ENCODE data around the gene NDUFB2.

NDUFB2 gene

GRCh38 chr7:140696680-140697446 lies at the start of gene NDUFB2:
Gene NDUFB2 (plus strand): TSS chr7:140696708. CDS start chr7:140696745, 37 bp downstream.
- Histone ChIP-seq H3K27ac (ENCODE audit: low read depth, low read length) (peak within 1 kb of the TSS; percentile 93), H3K9me3 (ENCODE audit: low read length) (no peaks in the 10 kb centered on the region), H3K36me3 (ENCODE audit: insufficient read depth, low read length) (no peaks in the 10 kb centered on the region), H3K27me3 (ENCODE audit: control insufficient read depth in 1 of 2, insufficient read depth in 2 of 2, low read length in 2 of 2) (no peaks in the 10 kb centered on the region), H3K4me3 (ENCODE audit: low read depth in 1 of 2, low read length in 2 of 2) (peak within 1 kb of the TSS; percentile 92 to 96), H3K9ac (ENCODE audit: low read length) (peak within 1 kb of the TSS; percentile 56), H3K4me1 (ENCODE audit: insufficient read depth, low read length) (peaks cover 19% of the 10 kb centered on the region)

DNA sequence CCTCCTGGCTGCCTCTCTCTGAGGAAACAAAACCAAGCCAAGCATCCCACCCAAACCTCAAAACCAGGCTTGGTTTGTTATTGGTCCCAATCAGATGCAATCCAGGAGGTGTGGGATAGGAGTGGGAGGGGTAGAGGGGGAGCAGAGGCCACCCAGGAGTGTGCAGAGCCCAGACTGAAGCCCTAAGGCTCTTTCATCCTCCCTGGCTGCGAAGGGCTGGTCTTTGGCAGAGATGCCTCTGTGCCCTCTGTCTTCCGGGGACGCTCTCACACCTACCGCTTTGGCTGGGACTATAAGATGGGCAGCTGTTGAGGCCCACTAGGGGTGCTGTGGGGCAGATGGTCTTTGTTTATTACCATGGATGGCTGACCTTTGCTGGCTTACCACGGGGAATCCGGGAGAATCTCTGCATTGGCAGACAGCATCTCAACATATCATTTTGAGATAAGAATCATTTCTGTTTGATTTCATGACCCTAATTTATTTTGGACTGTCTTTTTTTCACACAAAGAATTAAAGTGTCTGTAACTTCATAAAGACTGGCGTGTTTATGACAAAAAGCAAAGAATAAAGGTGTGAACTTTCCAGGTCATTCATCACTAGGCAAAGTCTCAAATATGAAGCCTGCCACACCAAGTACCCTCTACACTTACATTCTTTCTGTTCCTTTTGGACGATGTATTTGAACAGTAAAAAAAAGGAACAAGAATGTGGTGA lies 49.4 kb upstream of the NDUFB2 start:
- no peak overlapping the region for H3K27ac ChIP-seq (ENCODE audit: low read depth, low read length)
- peaks cover 8% of the 10 kb centered on the region for H3K4me1 ChIP-seq (ENCODE audit: insufficient read depth, low read length)
- no peaks in the 10 kb centered on the region for H3K9me3 ChIP-seq (ENCODE audit: low read length)
- H3K27me3 ChIP-seq (ENCODE audit: control insufficient read depth in 1 of 2, insufficient read depth in 2 of 2, low read length in 2 of 2): no peaks in the 10 kb centered on the region
- H3K9ac ChIP-seq (ENCODE audit: low read length): no peak overlapping the region
- H3K4me3 ChIP-seq (ENCODE audit: low read depth in 1 of 2, low read length in 2 of 2): no peak overlapping the region
- H3K36me3 ChIP-seq (ENCODE audit: insufficient read depth, low read length): no peaks in the 10 kb centered on the region

- Histone ChIP-seq H3K27ac (ENCODE audit: low read depth, low read length) (no peak overlapping the region), H3K4me1 (ENCODE audit: insufficient read depth, low read length) (peaks cover 14% of the 10 kb centered on the region), H3K9ac (ENCODE audit: low read length) (no peak overlapping the region)
These were observed 46.8 kb upstream of the NDUFB2 start for GRCh38 chr7:140649556-140650205.

DNA sequence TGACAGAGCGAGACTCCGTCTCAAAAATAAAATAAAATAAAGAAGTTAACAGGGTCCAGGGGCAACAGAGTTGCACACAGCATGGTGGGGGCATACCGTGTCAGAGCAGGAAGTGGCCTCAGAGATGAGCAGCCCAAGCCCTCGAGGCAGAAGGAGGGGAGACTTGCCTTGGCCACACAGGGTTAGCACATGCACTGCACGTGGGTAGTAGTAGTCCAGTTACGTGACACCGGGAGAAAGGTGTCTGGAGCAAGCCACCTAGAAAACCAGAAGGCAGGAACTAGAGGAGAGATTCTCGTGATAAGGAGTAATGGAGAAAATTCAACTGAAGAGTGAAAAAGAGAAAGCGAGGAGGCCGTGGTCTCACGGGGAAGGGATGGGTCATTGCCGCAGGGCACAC lies 46.1 kb upstream of the NDUFB2 start:
- no peak overlapping the region for H3K9ac ChIP-seq (ENCODE audit: low read length)
- H3K36me3 ChIP-seq (ENCODE audit: insufficient read depth, low read length): no peaks in the 10 kb centered on the region
- no peak overlapping the region for H3K4me3 ChIP-seq (ENCODE audit: low read depth in 1 of 2, low read length in 2 of 2)
- H3K9me3 ChIP-seq (ENCODE audit: low read length): no peaks in the 10 kb centered on the region
- peaks cover 14% of the 10 kb centered on the region for H3K4me1 ChIP-seq (ENCODE audit: insufficient read depth, low read length)
- H3K27me3 ChIP-seq (ENCODE audit: control insufficient read depth in 1 of 2, insufficient read depth in 2 of 2, low read length in 2 of 2): no peaks in the 10 kb centered on the region
- no peak overlapping the region for H3K27ac ChIP-seq (ENCODE audit: low read depth, low read length)

More at GRCh38 chr7:140649556-140650205, 46.8 kb upstream of the NDUFB2 start:
- Histone ChIP-seq H3K27me3 (ENCODE audit: control insufficient read depth in 1 of 2, insufficient read depth in 2 of 2, low read length in 2 of 2) (no peaks in the 10 kb centered on the region), H3K36me3 (ENCODE audit: insufficient read depth, low read length) (no peaks in the 10 kb centered on the region), H3K9me3 (ENCODE audit: low read length) (no peaks in the 10 kb centered on the region), H3K4me3 (ENCODE audit: low read depth in 1 of 2, low read length in 2 of 2) (no peak overlapping the region)

GRCh38 chr7:140653319-140654108 lies 43.0 kb upstream of the NDUFB2 start:
- H3K27me3 ChIP-seq (ENCODE audit: control insufficient read depth in 1 of 2, insufficient read depth in 2 of 2, low read length in 2 of 2): no peaks in the 10 kb centered on the region
- no peak overlapping the region for H3K4me3 ChIP-seq (ENCODE audit: low read depth in 1 of 2, low read length in 2 of 2)
- peaks cover 22% of the 10 kb centered on the region for H3K4me1 ChIP-seq (ENCODE audit: insufficient read depth, low read length)
- no peak overlapping the region for H3K27ac ChIP-seq (ENCODE audit: low read depth, low read length)
- no peak overlapping the region for H3K9ac ChIP-seq (ENCODE audit: low read length)
- no peaks in the 10 kb centered on the region for H3K9me3 ChIP-seq (ENCODE audit: low read length)
- no peaks in the 10 kb centered on the region for H3K36me3 ChIP-seq (ENCODE audit: insufficient read depth, low read length)

DNA sequence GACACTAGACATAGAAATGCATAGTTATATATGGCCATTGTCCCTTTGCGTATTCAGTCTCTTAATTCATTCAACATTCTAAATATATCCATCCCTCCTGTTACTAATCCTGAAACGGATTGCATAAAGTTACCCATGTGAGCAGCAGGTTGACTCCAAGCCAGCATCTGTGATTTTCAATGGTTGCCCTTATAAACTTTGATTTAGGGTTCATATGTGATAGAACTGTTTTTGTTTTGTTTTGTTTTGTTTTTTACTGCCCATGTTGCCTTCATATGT lies 42.5 kb upstream of the NDUFB2 start:
- Histone ChIP-seq H3K27me3 (ENCODE audit: control insufficient read depth in 1 of 2, insufficient read depth in 2 of 2, low read length in 2 of 2) (no peaks in the 10 kb centered on the region), H3K4me3 (ENCODE audit: low read depth in 1 of 2, low read length in 2 of 2) (no peak overlapping the region), H3K27ac (ENCODE audit: low read depth, low read length) (no peak overlapping the region), H3K36me3 (ENCODE audit: insufficient read depth, low read length) (no peaks in the 10 kb centered on the region), H3K9ac (ENCODE audit: low read length) (no peak overlapping the region), H3K9me3 (ENCODE audit: low read length) (no peaks in the 10 kb centered on the region), H3K4me1 (ENCODE audit: insufficient read depth, low read length) (peaks cover 22% of the 10 kb centered on the region)

DNA sequence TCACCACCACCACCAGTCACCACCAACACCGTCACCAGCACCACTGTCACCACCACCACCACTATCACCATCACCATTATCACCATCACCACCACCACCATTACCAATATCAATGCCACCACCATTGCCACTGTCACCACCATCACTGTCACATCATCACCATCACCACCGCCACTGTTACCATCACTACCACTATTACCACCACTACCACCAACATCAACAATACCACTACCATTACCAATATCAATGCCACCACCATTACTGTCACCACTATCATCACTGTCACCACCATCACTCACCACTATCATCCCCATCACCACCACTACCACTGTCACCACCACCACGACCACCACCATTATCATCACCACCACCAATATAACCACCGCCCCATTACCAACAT lies 41.8 kb upstream of the NDUFB2 start:
- Histone ChIP-seq H3K9ac (ENCODE audit: low read length) (no peak overlapping the region), H3K27ac (ENCODE audit: low read depth, low read length) (no peak overlapping the region), H3K27me3 (ENCODE audit: control insufficient read depth in 1 of 2, insufficient read depth in 2 of 2, low read length in 2 of 2) (no peaks in the 10 kb centered on the region), H3K9me3 (ENCODE audit: low read length) (no peaks in the 10 kb centered on the region), H3K4me1 (ENCODE audit: insufficient read depth, low read length) (peaks cover 22% of the 10 kb centered on the region), H3K4me3 (ENCODE audit: low read depth in 1 of 2, low read length in 2 of 2) (no peak overlapping the region), H3K36me3 (ENCODE audit: insufficient read depth, low read length) (no peaks in the 10 kb centered on the region)

DNA sequence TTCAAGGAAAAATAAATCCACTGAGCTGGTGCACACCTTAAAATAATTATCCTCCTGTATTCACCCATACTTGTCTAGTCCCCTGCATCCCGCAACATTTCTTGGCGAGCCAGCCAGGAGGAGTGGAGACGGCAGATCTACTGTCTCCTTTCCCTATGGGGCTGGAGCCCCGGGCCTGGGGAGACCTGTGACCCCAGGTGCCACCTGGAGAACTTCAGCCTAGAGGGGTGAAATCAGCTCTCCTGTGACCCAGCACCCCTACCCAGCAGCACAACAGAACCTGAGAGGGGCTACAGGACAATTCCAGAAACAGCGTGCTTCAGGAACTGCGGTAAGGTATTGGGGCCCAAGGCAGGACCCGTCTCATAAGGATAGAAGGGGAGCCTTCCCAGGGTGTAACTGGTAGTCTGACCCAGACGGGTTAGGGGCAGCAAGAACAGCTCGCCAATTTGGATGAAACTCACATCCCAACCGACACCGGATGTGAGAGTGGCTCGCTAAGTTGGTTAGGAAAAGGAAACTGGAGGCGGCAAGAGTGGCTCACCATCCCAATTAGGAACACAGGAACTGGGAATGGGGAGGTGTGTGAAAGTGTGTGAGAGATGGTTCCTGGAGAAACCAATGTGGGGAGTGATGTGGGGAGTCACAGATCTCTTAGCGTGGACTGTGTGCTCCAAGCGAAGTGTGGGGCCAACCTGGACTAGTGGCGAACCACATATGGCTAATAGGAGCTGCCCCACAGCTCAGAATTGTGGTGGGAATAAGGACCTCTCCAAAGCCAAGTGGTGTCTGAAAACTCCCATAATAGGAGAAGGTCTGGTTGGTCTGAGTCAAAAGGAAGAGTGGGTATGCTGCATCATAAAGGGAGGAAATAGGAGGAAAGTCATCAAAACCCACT lies 40.7 kb upstream of the NDUFB2 start:
- Histone ChIP-seq H3K4me1 (ENCODE audit: insufficient read depth, low read length) (peaks cover 22% of the 10 kb centered on the region), H3K27ac (ENCODE audit: low read depth, low read length) (no peak overlapping the region), H3K27me3 (ENCODE audit: control insufficient read depth in 1 of 2, insufficient read depth in 2 of 2, low read length in 2 of 2) (no peaks in the 10 kb centered on the region), H3K4me3 (ENCODE audit: low read depth in 1 of 2, low read length in 2 of 2) (peak overlapping the region in 1 of 2 donors; percentile 47), H3K9me3 (ENCODE audit: low read length) (no peaks in the 10 kb centered on the region), H3K36me3 (ENCODE audit: insufficient read depth, low read length) (no peaks in the 10 kb centered on the region), H3K9ac (ENCODE audit: low read length) (no peak overlapping the region)

DNA sequence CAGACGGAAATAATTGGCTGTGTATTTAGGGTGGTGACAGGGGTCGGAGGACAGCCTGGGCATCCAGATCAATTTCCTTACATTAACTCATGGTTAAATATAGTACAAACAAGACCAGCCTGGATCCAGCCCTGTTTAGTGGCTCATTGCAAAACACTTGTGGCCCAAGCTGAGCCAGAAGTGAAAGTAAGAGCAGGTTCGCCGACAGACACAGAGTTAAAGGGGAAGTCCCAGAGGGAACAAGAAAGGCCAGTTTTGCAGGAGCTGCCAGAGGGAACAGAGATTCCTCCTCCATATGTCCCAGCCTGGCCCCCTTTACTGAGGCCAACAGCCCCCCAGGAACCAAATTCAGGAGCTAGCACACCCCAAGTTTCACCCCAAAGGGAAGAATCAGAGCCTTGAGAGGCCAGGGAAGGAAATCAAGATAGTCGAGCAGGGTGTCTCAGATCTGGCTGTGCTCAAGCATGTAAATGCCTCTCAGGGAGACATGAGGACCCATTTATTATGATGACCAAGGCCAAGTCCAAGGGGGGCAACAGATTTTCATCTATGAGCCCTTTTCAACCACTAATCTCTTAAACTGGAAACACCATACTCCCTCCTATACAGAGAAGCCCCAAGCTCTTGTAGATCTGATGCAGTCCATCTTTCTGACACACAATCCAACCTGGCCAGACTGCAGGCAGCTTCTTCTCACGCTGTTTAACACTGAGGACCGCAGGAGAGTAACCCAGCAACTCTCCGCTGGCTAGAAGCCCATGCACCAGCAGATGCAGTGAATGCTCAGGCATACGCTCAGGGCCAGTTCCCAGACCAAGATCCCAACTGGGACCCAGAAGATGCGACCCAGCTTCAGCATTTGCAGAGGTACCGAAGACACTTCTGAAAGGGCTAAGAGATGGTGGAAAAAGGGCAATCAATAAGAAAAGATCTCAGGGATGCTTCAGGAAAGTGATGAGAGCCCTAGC lies 39.7 kb upstream of the NDUFB2 start:
- H3K9ac ChIP-seq (ENCODE audit: low read length): no peak overlapping the region
- peaks cover 22% of the 10 kb centered on the region for H3K4me1 ChIP-seq (ENCODE audit: insufficient read depth, low read length)
- H3K27ac ChIP-seq (ENCODE audit: low read depth, low read length): no peak overlapping the region
- H3K27me3 ChIP-seq (ENCODE audit: control insufficient read depth in 1 of 2, insufficient read depth in 2 of 2, low read length in 2 of 2): no peaks in the 10 kb centered on the region
- no peaks in the 10 kb centered on the region for H3K36me3 ChIP-seq (ENCODE audit: insufficient read depth, low read length)
- no peaks in the 10 kb centered on the region for H3K9me3 ChIP-seq (ENCODE audit: low read length)
- peak overlapping the region; percentile 47 for H3K4me3 ChIP-seq (ENCODE audit: low read depth in 1 of 2, low read length in 2 of 2)

DNA sequence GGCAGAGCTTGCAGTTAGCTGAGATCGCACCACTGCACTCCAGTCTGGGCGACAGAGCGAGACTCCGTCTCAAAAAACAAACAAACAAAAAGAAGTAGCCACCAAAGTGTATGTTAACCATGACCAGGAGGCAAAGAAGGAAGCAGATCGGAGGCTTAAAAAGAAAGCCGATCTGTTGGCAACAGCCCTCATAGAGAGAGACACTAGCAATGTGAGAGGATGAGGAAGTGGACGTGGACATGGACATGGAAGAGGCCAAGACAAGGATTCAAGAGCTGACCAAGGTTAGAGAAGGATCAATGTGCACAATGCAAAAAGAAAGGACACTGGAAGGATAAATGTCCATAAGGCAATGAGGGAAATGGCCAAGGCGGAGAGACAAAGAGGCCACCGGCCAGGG lies 38.6 kb upstream of the NDUFB2 start:
- H3K36me3 ChIP-seq (ENCODE audit: insufficient read depth, low read length): no peaks in the 10 kb centered on the region
- no peaks in the 10 kb centered on the region for H3K27me3 ChIP-seq (ENCODE audit: control insufficient read depth in 1 of 2, insufficient read depth in 2 of 2, low read length in 2 of 2)
- H3K27ac ChIP-seq (ENCODE audit: low read depth, low read length): no peak overlapping the region
- no peak overlapping the region for H3K4me3 ChIP-seq (ENCODE audit: low read depth in 1 of 2, low read length in 2 of 2)
- no peaks in the 10 kb centered on the region for H3K9me3 ChIP-seq (ENCODE audit: low read length)
- H3K4me1 ChIP-seq (ENCODE audit: insufficient read depth, low read length): peaks cover 22% of the 10 kb centered on the region
- H3K9ac ChIP-seq (ENCODE audit: low read length): no peak overlapping the region

Data from muscle layer of colon (tissue), 2 donors.